ENCODE measurements around the gene HOXA4. TPM values are rescaled to one million over a fixed set of nuclear protein-coding genes. Genes with fewer than 3 reads are reported as not detected.

Gene HOXA4
- total and polyA plus RNA-seq, 2 experiments from 2014 or later, result not detected

GRCh38 chr7:27146491-27147198 is 16.1 kb upstream of the HOXA4 start (continued):
- no peak for TF ChIP-seq ZNF462 (CRISPR knock-in tag; IDR thresholded peaks at IDR 0.05)
- TF ChIP-seq POLR2AphosphoS5 (IDR thresholded peaks at IDR 0.05; ENCODE audit: low read depth), result no peak
- TF ChIP-seq, protein P1, sequence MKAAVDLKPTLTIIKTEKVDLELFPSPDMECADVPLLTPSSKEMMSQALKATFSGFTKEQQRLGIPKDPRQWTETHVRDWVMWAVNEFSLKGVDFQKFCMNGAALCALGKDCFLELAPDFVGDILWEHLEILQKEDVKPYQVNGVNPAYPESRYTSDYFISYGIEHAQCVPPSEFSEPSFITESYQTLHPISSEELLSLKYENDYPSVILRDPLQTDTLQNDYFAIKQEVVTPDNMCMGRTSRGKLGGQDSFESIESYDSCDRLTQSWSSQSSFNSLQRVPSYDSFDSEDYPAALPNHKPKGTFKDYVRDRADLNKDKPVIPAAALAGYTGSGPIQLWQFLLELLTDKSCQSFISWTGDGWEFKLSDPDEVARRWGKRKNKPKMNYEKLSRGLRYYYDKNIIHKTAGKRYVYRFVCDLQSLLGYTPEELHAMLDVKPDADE (IDR thresholded peaks at IDR 0.05), result no peak
- no peak for TF ChIP-seq NANOG (IDR thresholded peaks at IDR 0.05; ENCODE audit: borderline replicate concordance)
- TF ChIP-seq STAT1 (IDR thresholded peaks at IDR 0.05; ENCODE audit: unreplicated experiment), result no peak
- no peak for TF ChIP-seq JUNB (IDR thresholded peaks at IDR 0.05; ENCODE audit: unreplicated experiment)

DNA sequence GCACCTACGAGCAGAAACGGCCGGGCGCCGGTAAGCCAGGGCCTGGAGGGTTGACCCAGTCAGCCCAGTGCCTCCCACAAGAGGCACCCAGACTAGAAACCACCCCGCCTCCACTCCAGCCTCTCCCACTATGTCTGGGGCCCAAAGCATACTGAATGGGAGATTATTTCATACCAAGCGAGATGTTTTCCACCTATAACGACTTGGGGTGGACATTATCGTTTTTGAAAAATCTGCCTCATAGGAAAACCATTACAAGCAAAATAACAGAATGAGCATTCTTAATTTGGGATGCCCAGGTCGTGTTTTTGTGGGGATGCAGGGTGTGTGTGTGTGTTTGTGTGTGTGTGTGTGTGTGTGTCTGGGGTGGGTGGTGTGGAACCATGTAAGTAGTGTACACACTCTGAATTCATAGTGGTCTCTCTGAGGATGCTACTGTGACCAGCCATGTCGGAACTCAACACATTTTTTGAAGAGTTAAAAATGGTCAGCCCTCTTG is 15.4 kb upstream of the HOXA4 start:
- Histone ChIP-seq H3K79me2 (replicated peaks; ENCODE audit: insufficient read depth) (no peaks in the 10 kb centered on the region), H3K4me2 (no peak overlapping the region), H3K36me3 (ENCODE audit: insufficient read depth) (no peaks in the 10 kb centered on the region), H2AFZ (no peak overlapping the region), H3K4me3 (no peak overlapping the region), H3F3A (replicated peaks; ENCODE audit: low read depth) (peaks cover 29% of the 10 kb centered on the region), H3K4me1 (ENCODE audit: insufficient read depth) (peaks cover 33% of the 10 kb centered on the region), H4K20me1 (replicated peaks; ENCODE audit: insufficient read depth) (peaks cover 37% of the 10 kb centered on the region), H3K27ac (ENCODE audit: low read depth) (no peak overlapping the region), H3K9me2 (ENCODE audit: insufficient read depth) (no peaks in the 10 kb centered on the region), H3K27me3 (ENCODE audit: insufficient read depth) (peaks cover 100% of the 10 kb centered on the region)
- ATAC-seq (no peak), DNase-seq (ENCODE audit: low spot score) (no peak)
- Mint-ChIP-seq H3K9me3 (peaks cover 28% of the 10 kb centered on the region), H3K27me3 (ENCODE audit: insufficient read depth, low read depth, poor library complexity) (peaks cover 100% of the 10 kb centered on the region), H3K27ac (no peak overlapping the region), H3K4me1 (peaks cover 20% of the 10 kb centered on the region), H3K36me3 (ENCODE audit: low read depth) (no peaks in the 10 kb centered on the region; the same call in 2 of the 3 replicates), H3K4me3 (no peak overlapping the region; the same call in 2 of the 3 replicates)
- TF ChIP-seq EZH2 (IDR thresholded peaks at IDR 0.05; ENCODE audit: low read depth, unreplicated experiment), result peak; percentile 94
- no peak for TF ChIP-seq POLR2AphosphoS5 (IDR thresholded peaks at IDR 0.05; ENCODE audit: low read depth)

All from GM23338 (cell line).